H1 (cell line): ENCODE results near the gene OSBP2. TPM values are rescaled to one million over a fixed set of nuclear protein-coding genes. Genes with fewer than 3 reads are reported as not detected.

ENCODE experiments used
- CREB1 ChIP-seq: IDR thresholded peaks from 2 replicates; pipeline ENCODE4 v1.6.1; 2012; ENCODE audit warnings: inconsistent platforms
- CTBP2 ChIP-seq: IDR thresholded peaks from 2 replicates; pipeline ENCODE4 v1.7.0; 2011; ENCODE audit warnings: borderline replicate concordance, mild to moderate bottlenecking, moderate library complexity, mixed read lengths, low read length; ENCODE audit not compliant: insufficient read depth, insufficient read length
- HDAC2 ChIP-seq, 2 experiments: fragments of 300-600 bp in 1 of 2; sonication (generic) in 1 of 2; IDR thresholded peaks; 2 replicates each; pipeline ENCODE4 v1.6.1; 2011 to 2012; ENCODE audit warnings: low read depth in 2 of 2, low read length in 2 of 2, mild to moderate bottlenecking in 2 of 2, moderate library complexity in 2 of 2, borderline replicate concordance in 1 of 2, inconsistent platforms in 1 of 2
- HDAC6 ChIP-seq: IDR thresholded peaks from one replicate; pipeline ENCODE4 v1.7.1; 2012; ENCODE audit warnings: low read depth, mild to moderate bottlenecking, inconsistent platforms, low read length, moderate library complexity
- KDM1A ChIP-seq: fragments of 200-600, 300-600 bp; sonication (generic); IDR thresholded peaks from 2 replicates; pipeline ENCODE4 v1.7.1; 2016; ENCODE audit warnings: mild to moderate bottlenecking, low read length, borderline replicate concordance
- SP1 ChIP-seq: IDR thresholded peaks from 2 replicates; pipeline ENCODE4 v1.6.1; 2011; ENCODE audit warnings: low read depth, low read length
- TCF12 ChIP-seq: IDR thresholded peaks from 2 replicates; pipeline ENCODE4 v1.6.1; 2011; ENCODE audit warnings: low read depth, mild to moderate bottlenecking, low read length
- YY1 ChIP-seq: IDR thresholded peaks from 2 replicates; pipeline ENCODE4 v1.6.1; 2011; ENCODE audit warnings: low read depth, mild to moderate bottlenecking, low read length
- polyA plus RNA-seq, 7 experiments: library from polyadenylated mRNA; depleted of rRNA in 3 of 7; stranded (reverse) in 5 of 7; unstranded in 2 of 7; fragments of >200 nt in 5 of 7; fragments of 200-250 nt in 2 of 7; gene quantifications; 1 replicate in 5 of 7; 2 replicates in 1 of 7; 4 replicates in 1 of 7; pipeline versions ENCODE4 v1.2.1 to v1.2.3, GENCODE V29; 2011 to 2013; ENCODE audit warnings: missing spikeins in 2 of 7, mixed read lengths in 2 of 7
- total RNA-seq: library from RNA; stranded (reverse); fragmentation: NEBNext Ultra II Directional; extraction: Animal tissue kit (Norgen Biotek cat#: 25700); gene quantifications from 2 replicates; pipeline ENCODE4 v1.2.1, GENCODE V29; 2021
- TF ChIP-seq, protein P1 (sequence below): fragments of 300-600 bp; sonication (generic); IDR thresholded peaks from 2 replicates; pipeline ENCODE4 v1.7.1; 2012; ENCODE audit warnings: low read length, moderate library complexity, mild to moderate bottlenecking, inconsistent platforms; ENCODE audit not compliant: insufficient replicate concordance

Gene OSBP2
- total and polyA plus RNA-seq, 2 of the 8 experiments (the other 6 are each of a cell fraction or from before 2014, with no cell fraction given), result 3.4 to 3.7 TPM

DNA sequence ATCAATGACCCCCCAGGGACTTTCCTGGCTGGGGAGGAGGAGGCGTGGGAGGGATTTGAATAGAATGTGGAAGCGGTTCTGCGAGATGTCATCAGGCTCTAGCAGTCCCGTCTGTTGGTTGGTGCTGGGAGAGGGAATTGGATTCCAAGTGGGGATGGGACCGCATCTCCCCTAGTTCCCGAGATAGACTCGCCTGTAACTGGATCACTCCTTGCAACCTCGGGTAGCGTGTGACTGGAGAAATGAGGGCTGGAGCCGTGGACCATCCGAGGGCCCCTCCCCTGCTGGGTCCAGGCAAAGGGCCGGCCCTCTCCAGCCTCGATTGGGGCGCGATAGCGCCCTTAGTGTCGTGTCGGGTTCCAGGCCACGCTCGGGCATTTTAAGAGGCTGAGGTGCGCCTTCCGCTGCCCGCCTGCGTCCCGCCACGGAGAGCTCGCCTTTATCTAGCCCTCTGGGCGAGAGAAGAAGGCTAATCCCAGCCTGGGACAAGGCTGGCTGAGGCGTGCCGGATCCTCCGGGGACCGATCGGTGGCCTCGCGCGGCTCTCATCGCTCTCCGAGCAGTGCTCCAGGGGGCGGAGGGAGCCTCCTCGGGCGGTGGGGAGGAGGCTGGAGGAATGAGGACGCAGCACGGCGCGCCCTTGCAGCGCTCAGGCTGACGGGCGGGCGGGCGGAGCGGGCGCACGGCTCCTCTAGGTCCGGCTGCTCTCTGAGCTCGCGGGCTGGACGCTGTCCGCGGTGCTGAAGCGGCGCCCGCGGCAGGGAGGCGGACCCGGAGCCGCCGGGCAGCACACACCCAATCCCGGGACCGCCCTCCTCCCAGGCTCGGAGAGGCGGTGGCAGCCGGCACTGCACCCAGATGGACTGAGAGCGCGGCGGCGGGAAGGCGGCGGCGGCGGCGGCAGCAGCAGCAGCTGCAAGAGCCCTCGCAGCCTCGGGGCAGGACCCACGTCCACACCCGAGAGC lies 107.8 kb downstream of the OSBP2 start (continued):
- TF ChIP-seq, protein P1, sequence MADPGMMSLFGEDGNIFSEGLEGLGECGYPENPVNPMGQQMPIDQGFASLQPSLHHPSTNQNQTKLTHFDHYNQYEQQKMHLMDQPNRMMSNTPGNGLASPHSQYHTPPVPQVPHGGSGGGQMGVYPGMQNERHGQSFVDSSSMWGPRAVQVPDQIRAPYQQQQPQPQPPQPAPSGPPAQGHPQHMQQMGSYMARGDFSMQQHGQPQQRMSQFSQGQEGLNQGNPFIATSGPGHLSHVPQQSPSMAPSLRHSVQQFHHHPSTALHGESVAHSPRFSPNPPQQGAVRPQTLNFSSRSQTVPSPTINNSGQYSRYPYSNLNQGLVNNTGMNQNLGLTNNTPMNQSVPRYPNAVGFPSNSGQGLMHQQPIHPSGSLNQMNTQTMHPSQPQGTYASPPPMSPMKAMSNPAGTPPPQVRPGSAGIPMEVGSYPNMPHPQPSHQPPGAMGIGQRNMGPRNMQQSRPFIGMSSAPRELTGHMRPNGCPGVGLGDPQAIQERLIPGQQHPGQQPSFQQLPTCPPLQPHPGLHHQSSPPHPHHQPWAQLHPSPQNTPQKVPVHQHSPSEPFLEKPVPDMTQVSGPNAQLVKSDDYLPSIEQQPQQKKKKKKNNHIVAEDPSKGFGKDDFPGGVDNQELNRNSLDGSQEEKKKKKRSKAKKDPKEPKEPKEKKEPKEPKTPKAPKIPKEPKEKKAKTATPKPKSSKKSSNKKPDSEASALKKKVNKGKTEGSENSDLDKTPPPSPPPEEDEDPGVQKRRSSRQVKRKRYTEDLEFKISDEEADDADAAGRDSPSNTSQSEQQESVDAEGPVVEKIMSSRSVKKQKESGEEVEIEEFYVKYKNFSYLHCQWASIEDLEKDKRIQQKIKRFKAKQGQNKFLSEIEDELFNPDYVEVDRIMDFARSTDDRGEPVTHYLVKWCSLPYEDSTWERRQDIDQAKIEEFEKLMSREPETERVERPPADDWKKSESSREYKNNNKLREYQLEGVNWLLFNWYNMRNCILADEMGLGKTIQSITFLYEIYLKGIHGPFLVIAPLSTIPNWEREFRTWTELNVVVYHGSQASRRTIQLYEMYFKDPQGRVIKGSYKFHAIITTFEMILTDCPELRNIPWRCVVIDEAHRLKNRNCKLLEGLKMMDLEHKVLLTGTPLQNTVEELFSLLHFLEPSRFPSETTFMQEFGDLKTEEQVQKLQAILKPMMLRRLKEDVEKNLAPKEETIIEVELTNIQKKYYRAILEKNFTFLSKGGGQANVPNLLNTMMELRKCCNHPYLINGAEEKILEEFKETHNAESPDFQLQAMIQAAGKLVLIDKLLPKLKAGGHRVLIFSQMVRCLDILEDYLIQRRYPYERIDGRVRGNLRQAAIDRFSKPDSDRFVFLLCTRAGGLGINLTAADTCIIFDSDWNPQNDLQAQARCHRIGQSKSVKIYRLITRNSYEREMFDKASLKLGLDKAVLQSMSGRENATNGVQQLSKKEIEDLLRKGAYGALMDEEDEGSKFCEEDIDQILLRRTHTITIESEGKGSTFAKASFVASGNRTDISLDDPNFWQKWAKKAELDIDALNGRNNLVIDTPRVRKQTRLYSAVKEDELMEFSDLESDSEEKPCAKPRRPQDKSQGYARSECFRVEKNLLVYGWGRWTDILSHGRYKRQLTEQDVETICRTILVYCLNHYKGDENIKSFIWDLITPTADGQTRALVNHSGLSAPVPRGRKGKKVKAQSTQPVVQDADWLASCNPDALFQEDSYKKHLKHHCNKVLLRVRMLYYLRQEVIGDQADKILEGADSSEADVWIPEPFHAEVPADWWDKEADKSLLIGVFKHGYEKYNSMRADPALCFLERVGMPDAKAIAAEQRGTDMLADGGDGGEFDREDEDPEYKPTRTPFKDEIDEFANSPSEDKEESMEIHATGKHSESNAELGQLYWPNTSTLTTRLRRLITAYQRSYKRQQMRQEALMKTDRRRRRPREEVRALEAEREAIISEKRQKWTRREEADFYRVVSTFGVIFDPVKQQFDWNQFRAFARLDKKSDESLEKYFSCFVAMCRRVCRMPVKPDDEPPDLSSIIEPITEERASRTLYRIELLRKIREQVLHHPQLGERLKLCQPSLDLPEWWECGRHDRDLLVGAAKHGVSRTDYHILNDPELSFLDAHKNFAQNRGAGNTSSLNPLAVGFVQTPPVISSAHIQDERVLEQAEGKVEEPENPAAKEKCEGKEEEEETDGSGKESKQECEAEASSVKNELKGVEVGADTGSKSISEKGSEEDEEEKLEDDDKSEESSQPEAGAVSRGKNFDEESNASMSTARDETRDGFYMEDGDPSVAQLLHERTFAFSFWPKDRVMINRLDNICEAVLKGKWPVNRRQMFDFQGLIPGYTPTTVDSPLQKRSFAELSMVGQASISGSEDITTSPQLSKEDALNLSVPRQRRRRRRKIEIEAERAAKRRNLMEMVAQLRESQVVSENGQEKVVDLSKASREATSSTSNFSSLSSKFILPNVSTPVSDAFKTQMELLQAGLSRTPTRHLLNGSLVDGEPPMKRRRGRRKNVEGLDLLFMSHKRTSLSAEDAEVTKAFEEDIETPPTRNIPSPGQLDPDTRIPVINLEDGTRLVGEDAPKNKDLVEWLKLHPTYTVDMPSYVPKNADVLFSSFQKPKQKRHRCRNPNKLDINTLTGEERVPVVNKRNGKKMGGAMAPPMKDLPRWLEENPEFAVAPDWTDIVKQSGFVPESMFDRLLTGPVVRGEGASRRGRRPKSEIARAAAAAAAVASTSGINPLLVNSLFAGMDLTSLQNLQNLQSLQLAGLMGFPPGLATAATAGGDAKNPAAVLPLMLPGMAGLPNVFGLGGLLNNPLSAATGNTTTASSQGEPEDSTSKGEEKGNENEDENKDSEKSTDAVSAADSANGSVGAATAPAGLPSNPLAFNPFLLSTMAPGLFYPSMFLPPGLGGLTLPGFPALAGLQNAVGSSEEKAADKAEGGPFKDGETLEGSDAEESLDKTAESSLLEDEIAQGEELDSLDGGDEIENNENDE, result no peak
- peak; percentile 33; the same call in 1 of the 2 replicates for TF ChIP-seq CREB1
- no peak for TF ChIP-seq HDAC6
- peak in 1 of 2 experiments; percentile 60; a peak in 1 of 4 replicates for TF ChIP-seq HDAC2 (IDR thresholded peaks at IDR 0.05; ENCODE audit: borderline replicate concordance in 1 of 2, low read depth in 2 of 2, low read length in 2 of 2)
- no peak for TF ChIP-seq TCF12
- no peak; the same call in 1 of the 2 replicates for TF ChIP-seq YY1
- TF ChIP-seq SP1, result no peak
- TF ChIP-seq CTBP2, result no peak
- no peak for TF ChIP-seq KDM1A
